IPS-NIHi7 (cell line): ENCODE measurements around the gene THAP9.
"Not testable (repeated sequence)": the region's sequence is repeated elsewhere in the genome, so short reads cannot be mapped to it uniquely, and the experiment has no call there.

ENCODE experiments used
- DNase-seq: peaks from one replicate; pipeline ENCODE4 v3.0.0; 2012; ENCODE audit warnings: mixed read lengths; ENCODE audit errors: extremely low spot score

The THAP9 gene

GRCh38 chr4:82892467-82892802 lies 8.1 kb upstream of the THAP9 start:
- no peak for DNase-seq

DNA sequence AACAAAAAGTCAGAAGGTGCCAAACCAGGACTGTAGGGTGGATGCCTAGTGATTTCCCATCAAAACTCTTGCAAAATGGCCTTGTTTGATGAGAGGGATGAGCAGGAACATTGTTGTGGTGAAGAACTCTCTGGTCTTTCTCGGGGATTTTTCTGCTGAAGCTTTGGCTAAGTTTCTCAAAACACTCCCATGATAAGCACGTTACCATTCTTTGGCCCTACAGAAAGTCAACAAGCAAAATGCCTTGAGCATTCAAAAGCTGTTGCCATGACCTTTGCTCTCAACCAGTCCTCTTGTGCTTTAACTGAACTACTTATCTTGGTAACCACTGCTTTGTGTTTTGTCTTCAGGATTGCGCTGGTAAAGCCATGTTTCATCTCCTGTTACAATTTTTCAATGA lies 6.6 kb upstream of the THAP9 start:
- no peak for DNase-seq

- DNase-seq = no peak
Observed at GRCh38 chr4:82896755-82897154, 3.8 kb upstream of the THAP9 start.

GRCh38 chr4:82898322-82899243 lies 2.0 kb upstream of the THAP9 start:
- no peak for DNase-seq

DNA sequence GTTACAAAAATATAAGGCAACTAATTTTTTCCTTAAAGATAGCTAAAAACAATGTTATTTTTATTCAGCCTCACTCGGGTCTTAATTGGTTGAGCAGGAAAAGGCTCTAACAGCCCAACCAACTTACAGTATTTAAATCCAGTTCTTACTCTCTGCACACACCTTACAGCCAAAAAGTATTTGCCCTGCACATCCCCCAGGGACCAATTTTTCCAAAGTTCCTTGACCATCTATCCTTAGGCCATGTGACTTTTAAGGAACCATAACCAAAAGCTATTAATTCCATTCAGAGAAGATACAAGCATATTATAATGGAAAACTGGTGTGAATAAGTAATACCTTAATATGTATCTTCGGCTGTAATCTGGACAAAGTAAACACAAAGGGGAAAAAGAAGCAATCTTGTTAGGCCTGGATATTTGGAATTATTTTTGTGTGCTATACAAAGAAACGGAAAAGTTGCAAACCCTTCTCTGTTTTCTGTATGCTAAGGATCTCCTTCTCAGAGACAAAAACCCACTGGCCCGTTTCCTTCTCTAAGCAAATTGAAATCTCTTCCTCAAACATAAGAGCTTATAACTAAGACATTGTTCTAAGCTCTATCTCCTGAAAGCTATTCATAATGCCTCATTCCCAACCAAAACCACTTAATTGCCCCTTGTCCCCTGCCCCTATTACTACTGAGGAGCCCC lies 1.0 kb upstream of the THAP9 start:
- no peak for DNase-seq

- DNase-seq = peak; percentile 10
Observed at GRCh38 chr4:82900066-82900410, 497 bp upstream of the THAP9 start.

DNA sequence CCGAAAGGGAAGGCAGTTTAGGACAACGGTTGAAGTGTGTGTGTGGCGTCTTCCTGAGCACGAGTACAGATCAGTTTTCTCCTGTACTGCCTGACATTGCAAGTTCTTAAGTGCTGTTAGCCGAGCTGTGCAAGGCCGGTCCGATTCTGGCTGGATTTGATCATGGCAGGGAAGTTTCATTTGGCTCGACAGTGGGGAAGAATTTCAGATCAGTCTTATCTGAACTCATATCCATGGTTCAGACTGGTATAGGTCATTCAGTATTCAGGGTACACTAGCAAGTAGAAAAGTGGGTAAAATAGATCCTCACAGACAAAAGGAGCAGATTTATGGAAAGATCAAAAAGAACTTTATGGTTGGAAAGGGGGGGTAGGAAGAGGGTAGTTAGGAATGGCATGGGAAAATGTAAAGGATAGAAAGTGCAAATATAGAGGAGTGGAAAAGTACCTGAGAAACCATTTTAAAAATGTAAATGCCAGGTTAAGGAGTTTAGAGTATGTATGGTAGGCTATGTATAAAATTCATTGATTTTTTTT lies 716 bp downstream of the THAP9 start:
- no peak for DNase-seq

DNA sequence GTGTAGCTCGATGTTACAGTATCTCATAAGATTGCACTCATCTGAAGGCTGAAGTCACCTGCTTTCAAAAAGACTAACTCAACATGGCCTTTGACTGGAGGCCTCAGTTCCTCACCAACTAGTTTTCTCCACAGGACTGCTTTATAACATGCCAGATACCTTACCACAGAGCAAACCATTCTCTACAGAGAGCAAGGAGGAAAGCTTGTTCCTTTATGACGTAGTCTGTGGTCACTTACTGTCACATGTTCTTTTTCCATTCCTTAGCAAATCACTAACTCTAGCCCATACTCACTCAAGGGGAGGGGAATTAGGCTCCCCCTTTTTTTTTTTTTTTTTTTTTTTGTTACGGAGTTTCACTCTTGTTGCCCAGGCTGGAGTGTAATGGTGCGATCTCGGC lies 3.2 kb downstream of the THAP9 start:
- no peak for DNase-seq

- DNase-seq = no peak
Observed at GRCh38 chr4:82905205-82905604, 4.7 kb downstream of the THAP9 start.

DNA sequence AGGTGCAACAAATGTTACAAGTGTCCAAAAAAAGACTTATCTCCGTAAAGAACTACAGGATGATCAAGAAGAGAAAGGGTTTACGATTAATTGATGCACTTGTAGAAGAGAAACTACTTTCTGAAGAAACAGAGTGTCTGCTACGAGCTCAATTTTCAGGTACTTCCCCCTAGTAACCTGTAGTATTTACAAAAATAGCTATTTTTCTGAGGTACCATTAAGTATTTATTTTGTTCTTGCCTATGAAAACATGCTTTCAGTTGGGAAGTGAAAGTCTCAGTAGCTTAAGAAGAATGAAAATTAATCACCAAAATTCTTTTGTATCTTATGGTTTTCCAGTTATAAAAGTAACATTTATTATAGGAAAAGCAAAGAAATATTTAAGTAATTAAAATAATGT lies 5.9 kb downstream of the THAP9 start:
- no peak for DNase-seq

DNA sequence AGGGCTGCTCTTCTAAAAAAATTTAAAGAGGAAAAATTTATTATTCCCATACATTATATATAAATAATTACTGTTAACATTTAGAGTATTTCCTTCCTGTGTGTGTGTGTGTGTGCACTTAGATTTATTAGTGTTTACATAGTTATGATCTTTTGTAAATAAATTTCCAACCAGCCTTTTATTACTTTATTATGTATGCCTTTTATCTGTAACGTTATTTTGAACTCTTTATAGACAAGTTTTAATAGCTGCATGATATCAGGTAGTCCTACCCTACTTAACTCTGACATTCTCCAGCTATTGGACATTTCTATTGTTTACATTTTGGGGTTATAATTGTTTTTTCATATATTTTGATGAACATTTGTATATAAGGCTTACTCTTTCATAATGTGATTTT lies 8.8 kb downstream of the THAP9 start:
- DNase-seq = no peak

- DNase-seq = no peak
Observed at GRCh38 chr4:82913305-82913704, 12.8 kb downstream of the THAP9 start.

DNA sequence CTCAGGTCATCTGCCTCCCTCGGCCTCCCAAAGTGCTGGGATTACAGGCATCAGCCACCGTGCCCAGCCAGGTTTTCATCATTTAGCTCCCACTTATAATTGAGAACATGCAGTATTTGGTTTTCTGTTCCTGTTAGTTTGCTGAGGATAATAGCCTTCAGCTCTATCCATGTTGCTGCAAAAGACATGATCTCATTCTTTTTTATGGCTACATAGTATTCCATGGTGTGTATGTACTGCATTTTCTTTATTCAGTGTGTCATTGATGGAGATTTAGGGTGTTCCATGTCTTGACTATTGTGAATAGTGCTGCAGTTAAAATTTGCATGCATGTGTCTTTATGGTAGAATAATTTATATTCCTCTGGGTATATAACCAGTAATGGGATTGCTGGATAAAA lies 13.4 kb downstream of the THAP9 start:
- not testable (repeated sequence) for DNase-seq

DNA sequence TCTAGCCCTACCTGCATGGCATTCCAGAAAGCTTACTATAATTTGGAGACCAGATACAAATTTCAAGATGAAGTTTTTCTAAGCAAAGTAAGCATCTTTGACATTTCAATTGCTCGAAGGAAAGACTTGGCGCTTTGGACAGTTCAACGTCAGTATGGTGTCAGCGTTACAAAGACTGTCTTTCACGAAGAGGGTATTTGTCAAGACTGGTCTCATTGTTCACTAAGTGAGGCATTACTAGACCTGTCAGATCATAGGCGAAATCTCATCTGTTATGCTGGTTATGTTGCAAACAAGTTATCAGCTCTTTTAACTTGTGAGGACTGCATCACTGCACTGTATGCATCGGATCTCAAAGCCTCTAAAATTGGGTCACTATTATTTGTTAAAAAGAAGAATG lies 17.6 kb downstream of the THAP9 start:
- no peak for DNase-seq

- no peak for DNase-seq
Observed at GRCh38 chr4:82919386-82919785, 18.9 kb downstream of the THAP9 start.

GRCh38 chr4:82921795-82922194 lies 21.3 kb downstream of the THAP9 start:
- DNase-seq = no peak

- no peak for DNase-seq
Observed at GRCh38 chr4:82930848-82931755, 30.6 kb downstream of the THAP9 start.

DNA sequence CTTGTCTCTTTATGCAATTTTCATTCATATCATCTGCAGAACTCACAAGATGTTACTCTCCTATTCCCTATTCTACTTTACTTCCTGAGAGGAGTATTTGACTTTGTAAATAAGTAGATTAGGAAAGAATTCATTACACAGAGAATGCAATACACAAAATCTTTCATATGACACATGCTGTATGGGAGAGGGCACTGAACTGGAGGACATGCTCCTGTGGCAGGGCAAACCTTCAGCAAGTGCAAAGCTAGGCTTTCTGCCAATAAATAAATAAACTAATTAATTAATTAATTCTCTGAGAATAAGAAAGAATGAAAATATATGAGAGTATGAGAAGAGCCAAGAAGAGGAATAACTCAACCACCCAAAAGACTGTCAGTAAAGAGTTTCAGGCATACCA lies 33.9 kb downstream of the THAP9 start:
- no peak for DNase-seq

DNA sequence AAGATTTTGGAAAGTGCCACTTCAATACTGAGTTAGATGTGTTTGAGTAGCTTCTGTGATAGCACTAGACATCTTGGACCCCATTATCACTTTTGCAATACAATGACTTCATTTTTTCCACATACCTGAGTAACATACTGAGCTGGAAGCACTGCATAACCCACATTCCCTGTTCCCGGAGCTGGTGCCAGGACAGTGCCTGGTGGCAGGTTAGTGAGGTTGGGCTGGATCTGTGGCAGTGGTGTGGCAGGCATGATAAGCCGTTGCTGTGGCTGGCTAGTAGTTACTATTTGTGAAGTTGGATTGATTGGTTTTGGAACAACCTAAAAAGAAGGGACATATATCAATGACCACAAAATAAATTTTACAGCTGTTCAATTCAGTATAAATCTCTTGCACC lies 38.9 kb downstream of the THAP9 start:
- no peak for DNase-seq

GRCh38 chr4:82947498-82947897 lies 47.0 kb downstream of the THAP9 start:
- DNase-seq = no peak

DNA sequence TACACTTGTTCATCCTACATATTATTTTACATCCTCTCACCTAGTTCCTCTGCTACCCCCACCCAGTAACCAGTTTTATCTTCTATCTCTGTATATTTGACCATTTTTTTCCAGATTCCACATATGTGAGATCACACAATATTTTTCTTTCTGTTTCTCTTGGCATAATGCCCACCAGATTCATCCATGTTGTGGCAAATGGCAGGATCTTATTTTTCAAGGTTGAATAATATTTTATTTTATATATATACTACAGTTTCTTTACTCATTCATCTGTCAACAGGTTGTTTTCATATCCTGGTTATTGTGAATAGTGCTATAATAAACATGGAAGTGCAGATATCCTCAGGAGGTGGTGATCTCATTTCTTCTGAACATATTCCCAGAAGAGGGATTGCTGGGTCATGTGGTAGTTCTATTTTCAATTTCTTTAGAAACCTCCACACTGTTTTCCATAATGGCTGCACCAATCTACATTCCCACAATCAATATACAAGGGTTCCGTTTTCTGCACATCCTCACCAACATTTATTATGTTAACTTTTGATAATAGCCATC lies 48.2 kb downstream of the THAP9 start:
- no peak for DNase-seq

- DNase-seq = no peak
Observed at GRCh38 chr4:82951196-82951595, 50.7 kb downstream of the THAP9 start.
